ENCODE data around the gene CNTRL.
A peak's percentile ranks its signal among the peaks of the same experiment; 100 is the strongest.

Gene CNTRL

GRCh38 chr9:121053544-121053943 lies 21.2 kb upstream of the CNTRL start:
- Histone ChIP-seq H3K36me3 (no peaks in the 10 kb centered on the region), H3K27me3 (no peaks in the 10 kb centered on the region), H3K4me1 (ENCODE audit: control insufficient read depth in 1 of 2, insufficient read depth in 1 of 2, low read depth in 1 of 2, low read length in 1 of 2) (no peaks in the 10 kb centered on the region), H3K4me3 (ENCODE audit: low read depth in 1 of 2, low read length in 1 of 2) (no peak overlapping the region), H3K27ac (no peak overlapping the region), H3K9me3 (no peaks in the 10 kb centered on the region)
- TF ChIP-seq CTCF (IDR thresholded peaks at IDR 0.05), result no peak

GRCh38 chr9:121055642-121056143 lies 19.1 kb upstream of the CNTRL start:
- H3K4me1 ChIP-seq (ENCODE audit: control insufficient read depth in 1 of 2, insufficient read depth in 1 of 2, low read depth in 1 of 2, low read length in 1 of 2), result no peaks in the 10 kb centered on the region
- no peak overlapping the region for H3K4me3 ChIP-seq (ENCODE audit: low read depth in 1 of 2, low read length in 1 of 2)
- H3K27ac ChIP-seq, result no peak overlapping the region
- no peak for TF ChIP-seq CTCF (IDR thresholded peaks at IDR 0.05)
- no peaks in the 10 kb centered on the region for H3K27me3 ChIP-seq
- H3K36me3 ChIP-seq, result no peaks in the 10 kb centered on the region
- H3K9me3 ChIP-seq, result no peaks in the 10 kb centered on the region

GRCh38 chr9:121057821-121058220 lies 16.9 kb upstream of the CNTRL start:
- no peak overlapping the region for H3K4me3 ChIP-seq (ENCODE audit: low read depth in 1 of 2, low read length in 1 of 2)
- no peak overlapping the region for H3K27ac ChIP-seq
- no peaks in the 10 kb centered on the region for H3K27me3 ChIP-seq
- TF ChIP-seq CTCF (IDR thresholded peaks at IDR 0.05), result no peak
- H3K4me1 ChIP-seq (ENCODE audit: control insufficient read depth in 1 of 2, insufficient read depth in 1 of 2, low read depth in 1 of 2, low read length in 1 of 2), result no peaks in the 10 kb centered on the region
- H3K9me3 ChIP-seq, result no peaks in the 10 kb centered on the region
- H3K36me3 ChIP-seq, result no peaks in the 10 kb centered on the region

- no peak for TF ChIP-seq CTCF (IDR thresholded peaks at IDR 0.05)
- no peak overlapping the region for H3K4me3 ChIP-seq (ENCODE audit: low read depth in 1 of 2, low read length in 1 of 2)
Measured at GRCh38 chr9:121059513-121059912, 15.2 kb upstream of the CNTRL start.

GRCh38 chr9:121059998-121060636 lies 14.6 kb upstream of the CNTRL start:
- no peaks in the 10 kb centered on the region for H3K36me3 ChIP-seq
- H3K4me1 ChIP-seq (ENCODE audit: control insufficient read depth in 1 of 2, insufficient read depth in 1 of 2, low read depth in 1 of 2, low read length in 1 of 2), result no peaks in the 10 kb centered on the region
- H3K27me3 ChIP-seq, result no peaks in the 10 kb centered on the region
- H3K4me3 ChIP-seq (ENCODE audit: low read depth in 1 of 2, low read length in 1 of 2), result no peak overlapping the region
- no peaks in the 10 kb centered on the region for H3K9me3 ChIP-seq
- peak; percentile 61 for TF ChIP-seq CTCF (IDR thresholded peaks at IDR 0.05)
- no peak overlapping the region for H3K27ac ChIP-seq

More at GRCh38 chr9:121059513-121059912, 15.2 kb upstream of the CNTRL start:
- H3K27ac ChIP-seq, result no peak overlapping the region
- H3K9me3 ChIP-seq, result no peaks in the 10 kb centered on the region
- no peaks in the 10 kb centered on the region for H3K27me3 ChIP-seq
- no peaks in the 10 kb centered on the region for H3K4me1 ChIP-seq (ENCODE audit: control insufficient read depth in 1 of 2, insufficient read depth in 1 of 2, low read depth in 1 of 2, low read length in 1 of 2)
- H3K36me3 ChIP-seq, result no peaks in the 10 kb centered on the region
